NOMO-1 treated with dmso at 0.1 percent for 144 hours (cell line): ENCODE data around the gene COBLL1.
"Not testable (repeated sequence)": the region's sequence is repeated elsewhere in the genome, so short reads cannot be mapped to it uniquely, and the experiment has no call there.

Source experiments
- DNase-seq: peaks from one replicate; lab custom pipeline; 2025; ENCODE audit not compliant: unreplicated experiment; lab: John Stamatoyannopoulos, UW

Gene COBLL1

DNA sequence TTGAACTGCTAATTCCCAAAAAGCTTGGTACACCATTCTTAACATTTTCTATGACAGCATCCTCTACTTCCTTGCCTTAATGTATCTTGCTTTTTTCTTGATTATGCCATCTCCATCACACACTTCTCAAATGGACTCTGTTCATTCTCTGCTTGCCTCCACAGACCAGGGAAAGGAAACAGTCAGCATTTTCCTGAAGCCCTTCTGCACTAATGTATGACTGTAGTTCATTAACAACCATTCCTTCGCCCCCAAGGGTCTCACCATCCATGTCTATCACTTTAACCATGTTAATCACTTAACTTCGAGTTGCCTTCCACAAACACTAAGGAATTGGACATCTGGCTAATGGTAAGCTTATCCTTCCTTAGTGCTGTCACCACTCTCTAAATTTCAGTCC, 54.8 kb downstream of the COBLL1 start:
- DNase-seq = no peak

DNA sequence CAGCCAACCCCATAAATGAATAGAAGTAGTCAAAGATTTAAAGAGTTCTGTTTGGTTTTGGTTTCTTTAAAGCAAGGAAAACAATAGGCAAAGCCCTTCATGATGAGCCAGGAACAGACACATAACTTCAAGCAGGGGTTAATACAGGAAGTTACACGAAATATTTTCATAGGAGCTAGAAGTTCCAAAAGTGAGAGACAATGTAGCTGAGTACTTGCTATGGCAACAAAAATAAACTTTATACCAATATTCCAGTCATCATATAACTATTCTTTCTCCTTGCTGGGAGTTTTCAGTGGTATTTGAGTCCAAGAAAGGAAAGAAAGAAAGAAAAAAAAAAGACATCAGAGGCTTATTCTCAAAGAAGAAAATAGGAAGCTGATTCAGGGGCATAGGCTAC, 56.2 kb downstream of the COBLL1 start:
- no peak for DNase-seq

DNA sequence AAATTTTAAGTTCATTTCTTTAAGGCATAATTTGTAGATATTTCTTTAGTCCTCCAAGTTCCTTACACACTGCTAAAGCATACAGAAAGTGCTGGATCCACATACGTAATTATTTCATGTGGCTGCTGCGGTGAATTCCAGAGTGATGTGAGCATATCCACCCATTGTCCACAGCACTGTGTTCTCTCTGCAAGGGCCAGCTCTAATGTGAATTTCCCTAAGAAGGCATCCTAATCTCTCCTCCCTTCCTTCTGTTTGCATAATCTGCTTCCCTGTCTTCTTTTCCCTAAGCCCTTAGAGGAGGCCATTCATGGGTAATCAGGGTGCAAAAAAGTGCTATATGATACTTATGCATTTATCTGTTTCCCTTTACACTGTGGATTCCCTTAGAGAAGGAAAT, 57.2 kb downstream of the COBLL1 start:
- DNase-seq = no peak

DNA sequence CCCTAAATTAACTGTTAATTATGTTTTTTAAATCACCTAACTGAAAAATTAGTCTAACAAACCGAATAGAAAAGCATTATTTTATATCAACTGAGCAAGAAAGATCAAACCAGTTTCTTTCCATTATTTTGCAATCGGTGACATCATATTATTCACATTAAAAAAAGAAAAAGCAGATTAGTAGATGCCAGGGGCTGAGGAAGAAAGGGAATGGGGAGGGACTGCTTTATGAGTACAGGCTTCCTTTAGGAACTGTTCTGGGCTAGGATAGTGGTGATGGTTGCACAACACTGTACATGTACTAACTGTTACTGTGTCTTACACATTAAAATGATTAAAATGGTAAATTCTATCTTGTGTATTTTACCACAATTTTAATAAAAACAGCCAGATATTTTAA, 59.3 kb downstream of the COBLL1 start:
- no peak for DNase-seq

DNA sequence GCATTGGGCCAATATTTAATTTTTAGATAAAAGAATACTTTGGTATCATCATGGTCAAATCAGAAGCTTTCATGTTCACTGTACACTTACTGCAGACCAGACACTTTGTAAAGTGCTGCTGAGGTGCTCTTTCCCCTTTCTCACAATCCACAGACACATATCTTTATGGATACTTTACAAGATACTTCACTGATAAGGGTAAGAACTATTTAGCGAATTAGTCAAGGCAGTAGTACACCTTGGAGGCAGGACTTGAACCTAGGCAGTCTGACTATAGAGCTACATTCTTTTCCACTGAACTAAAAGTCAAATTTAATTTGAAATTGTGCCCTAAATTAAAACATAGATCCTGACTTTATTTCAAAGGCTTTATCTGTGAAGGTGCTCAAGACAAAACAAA, 60.2 kb downstream of the COBLL1 start:
- no peak for DNase-seq

DNA sequence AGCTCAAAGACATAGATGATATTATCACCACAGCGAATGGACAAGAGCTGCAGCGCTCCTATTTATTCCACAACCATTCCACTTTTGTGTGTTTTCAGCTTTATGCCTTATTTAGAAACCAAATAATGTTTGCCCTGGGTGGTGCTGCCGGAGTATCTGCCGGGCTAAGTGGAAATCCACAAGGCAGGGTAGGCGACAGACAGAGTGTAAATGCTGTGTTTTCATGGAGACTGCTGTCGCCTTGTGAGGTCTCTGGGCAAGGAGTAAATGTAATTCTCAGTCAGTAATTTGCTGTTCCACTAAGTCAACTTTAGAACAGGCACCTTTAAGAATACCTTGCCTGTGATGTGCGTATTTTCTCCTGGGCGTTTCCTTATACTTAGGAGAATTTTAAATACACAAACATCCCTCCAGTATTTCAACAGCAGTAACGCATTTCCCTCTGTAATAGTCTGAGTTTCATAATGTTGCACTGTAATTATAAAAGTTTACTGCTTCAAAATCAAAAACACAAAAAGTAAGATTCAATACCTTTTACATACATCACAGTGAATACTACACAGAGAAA, 60.9 kb downstream of the COBLL1 start:
- no peak for DNase-seq

DNA sequence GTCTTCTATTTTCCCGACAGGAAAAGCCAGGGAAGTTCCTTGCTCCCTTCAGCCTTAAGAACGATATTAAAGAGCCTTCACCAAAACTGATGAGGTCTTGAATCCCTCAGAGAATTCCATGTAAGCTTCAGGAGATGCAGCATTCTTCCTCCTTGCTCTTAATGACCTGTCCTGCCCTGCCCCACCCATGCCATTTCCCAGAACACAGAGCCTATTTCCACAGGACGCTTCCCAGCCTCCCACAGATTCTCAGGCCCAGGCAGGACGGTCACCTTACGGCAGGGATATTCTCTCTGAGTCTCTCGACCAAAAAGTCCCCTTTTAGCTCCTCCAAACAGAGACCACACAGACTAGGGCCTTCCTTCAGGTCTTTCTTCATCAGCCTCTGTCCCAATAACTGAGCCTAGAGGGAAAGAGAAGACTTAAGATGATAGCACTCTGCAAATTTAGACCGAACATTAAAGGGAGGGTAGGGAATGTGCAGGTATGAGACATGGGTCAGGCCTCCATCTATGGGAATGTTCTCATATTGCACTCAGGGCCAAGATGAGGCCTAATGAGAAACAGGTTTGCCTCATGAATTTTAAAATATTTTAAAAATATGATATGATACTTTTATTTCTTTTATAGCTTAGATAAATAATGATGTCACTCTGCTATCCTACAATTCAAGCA, 62.1 kb downstream of the COBLL1 start:
- DNase-seq = no peak

DNA sequence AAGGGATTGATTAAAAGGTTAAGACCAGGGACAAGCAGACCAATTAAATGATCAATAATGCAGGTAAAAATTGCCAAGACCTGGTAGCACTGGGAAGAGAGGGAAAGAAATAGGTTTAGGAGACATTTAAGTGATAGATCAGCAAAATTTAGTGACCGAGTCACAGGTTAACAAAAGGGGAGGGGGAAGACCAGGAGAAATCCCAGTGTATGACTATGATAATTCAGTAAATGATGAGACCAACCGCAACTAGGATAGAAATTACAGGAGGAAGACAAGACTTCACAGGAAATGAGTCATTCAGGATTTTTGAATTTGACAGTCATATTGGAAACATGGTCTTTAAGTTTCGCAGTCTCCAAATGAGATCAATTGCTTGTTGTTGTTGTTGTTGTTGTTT, 62.9 kb downstream of the COBLL1 start:
- DNase-seq = no peak

DNA sequence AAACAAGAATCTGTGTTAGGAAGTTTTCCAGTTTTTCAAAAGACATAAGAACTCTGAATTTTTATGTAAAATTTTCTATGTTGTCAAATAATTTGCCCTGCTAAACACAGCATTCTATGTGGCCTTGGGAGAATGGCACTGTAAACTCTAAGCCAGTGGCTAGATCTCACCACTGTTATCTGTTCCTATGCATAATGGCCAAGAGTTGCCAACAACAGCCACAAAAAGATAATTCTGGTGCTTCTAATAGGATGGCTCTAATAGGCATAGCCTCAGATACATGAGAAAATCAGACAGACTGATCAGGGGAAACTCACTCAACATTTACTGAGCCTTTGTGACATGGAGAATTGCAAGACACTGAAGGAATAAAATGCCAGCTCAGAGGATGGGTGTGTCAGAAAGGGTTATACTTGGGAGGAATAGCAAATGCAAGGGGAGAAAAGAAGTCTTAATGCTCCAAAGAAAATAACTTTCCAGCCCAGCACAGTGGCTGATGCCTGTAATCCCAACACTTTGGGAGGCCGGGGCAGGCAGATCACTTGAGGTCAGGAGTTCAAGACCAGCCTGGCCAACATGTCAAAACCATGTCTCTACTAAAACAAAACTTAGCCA, 63.7 kb downstream of the COBLL1 start:
- no peak for DNase-seq

DNA sequence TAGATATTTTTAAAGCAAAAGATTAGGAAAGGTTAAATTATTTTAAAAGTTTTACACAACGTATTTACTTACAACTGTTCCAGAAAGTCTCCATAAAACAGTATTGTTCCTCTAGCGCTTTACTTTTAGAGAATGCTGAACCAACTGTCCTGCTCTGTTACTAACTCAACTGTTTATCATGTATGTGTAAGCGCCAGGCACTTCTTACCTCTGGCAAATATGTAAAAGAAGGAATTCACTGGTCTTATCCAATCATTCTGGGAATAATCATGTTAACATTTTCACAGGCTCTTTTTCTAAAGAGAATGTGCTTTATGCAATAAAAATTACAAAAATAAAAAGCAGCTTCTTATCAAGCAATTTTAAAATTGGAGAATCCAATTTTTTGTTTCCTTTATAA, 68.0 kb downstream of the COBLL1 start:
- DNase-seq = no peak

DNA sequence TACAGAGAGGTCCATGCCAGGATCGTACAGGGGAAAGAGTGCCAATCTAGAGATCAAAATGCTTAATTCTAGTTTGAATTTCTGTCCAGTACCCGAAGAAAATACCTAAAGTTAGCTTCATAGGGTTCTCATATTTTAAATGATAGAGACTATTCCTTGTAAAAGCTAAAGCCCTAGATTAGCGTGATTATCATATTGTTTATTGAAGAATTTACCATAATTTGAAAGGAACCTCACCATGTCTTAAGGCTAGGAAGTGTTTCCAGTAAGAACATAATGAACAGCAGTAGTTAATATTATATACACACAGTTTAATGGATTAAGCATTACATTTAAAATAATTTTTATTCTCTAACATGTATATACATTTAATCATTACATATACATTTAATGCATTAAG, 68.5 kb downstream of the COBLL1 start:
- DNase-seq = no peak

DNA sequence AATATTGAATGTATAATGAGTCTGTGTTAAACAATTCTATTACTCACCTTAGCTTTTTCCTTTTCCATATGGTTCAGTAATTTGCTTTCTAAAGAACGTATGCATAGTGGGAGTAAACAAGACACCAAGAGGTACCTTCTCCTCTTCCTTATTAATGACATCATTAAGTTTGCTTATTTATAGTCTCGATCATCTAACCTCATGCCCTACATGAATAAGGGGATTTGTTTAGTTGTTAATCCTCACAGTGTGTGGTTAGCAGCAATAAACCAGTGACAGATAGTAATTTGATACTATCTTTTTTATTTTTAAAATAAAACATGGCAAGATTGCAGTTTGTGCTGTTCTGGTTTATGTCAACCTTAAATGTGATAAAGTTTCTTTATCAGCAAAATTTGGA, 69.7 kb downstream of the COBLL1 start:
- DNase-seq = no peak

DNA sequence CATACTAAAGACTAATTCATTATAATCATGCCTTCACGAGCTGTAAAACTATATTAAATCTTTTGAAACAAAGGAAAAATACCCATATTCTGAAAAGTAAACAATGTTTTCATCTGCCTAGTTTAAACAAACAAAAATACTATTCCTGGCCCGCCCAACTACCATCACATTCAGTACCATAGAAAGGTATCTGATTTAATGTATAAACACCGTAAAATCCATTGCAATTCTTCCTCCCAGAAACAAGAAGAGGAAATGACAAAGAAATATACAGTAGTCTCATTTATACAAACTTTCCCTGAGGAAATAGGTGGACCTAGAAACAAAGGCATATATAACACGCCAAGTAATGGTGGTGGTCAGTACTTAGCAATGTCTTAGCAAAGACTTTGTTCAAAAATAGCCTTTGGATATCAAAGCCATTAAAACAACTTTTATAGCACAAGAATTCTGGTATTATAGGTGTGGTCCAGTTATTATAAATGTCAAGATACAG, 71.2 kb downstream of the COBLL1 start:
- DNase-seq = no peak

DNA sequence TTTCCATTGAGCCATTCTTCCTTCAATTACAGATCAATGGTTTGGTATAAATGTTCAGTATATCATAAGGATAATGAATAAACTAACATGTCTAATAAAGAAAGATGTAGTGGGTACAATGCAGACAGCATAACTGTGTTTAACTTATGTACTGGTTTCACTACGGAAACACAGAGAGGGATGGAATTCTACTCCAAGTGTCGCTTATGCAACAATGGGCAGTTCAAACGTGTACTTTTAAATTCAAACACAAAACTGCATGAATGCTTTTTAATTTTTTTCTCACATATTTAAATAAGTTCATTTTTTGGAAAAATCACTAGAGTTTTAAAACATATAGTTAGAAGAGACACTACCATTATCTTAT, 74.7 kb downstream of the COBLL1 start:
- DNase-seq = no peak

DNA sequence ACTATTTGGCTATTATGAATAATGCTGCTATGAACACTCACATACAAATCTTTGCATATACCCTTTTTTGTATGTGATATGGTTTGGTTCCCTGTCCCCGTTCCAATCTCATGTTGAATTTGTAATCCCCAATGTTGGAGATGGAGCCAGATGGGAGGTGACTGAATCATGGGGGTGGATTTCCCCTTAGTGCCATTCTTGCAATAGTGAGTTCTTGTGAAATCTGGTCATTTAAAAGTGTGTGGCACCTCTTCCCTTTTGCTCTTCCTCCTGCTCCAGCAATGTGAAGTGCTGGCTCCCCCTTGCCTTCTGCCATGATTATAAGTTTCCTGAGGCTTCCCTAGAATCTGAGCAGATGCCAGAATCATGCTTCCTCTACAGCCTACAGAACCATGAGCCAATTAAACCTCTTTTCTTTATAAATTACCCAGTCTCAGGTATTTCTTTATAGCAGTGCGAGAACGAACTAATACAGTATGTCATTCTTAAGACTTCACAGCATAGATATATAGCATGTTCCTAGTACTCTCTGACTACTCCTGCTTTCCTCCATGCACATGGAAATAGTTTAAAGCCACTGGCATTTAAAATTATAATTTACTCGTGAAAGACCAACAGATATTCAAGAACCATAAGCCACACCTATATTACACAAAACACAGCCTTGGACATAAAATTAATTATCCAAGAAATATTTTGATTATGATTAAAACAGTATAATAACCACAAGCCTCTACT, 75.2 kb downstream of the COBLL1 start:
- DNase-seq = no peak

DNA sequence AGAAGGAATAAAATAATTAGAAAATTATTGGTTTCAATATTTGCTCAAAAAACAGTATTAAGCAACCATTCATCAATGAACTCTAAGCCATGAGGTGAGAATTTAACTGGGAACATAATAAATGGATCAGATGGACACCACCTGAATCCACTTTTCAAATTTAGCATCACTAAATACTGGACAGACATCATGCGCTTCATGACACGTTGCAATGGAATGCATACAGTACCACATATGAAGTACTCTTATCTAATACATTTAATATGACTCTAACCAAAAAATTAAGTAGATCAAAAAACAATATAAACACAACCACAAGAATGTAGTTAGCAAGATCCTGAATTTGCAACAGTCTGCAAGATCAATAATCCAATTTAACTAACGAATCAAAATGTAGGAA, 76.6 kb downstream of the COBLL1 start:
- DNase-seq = no peak

DNA sequence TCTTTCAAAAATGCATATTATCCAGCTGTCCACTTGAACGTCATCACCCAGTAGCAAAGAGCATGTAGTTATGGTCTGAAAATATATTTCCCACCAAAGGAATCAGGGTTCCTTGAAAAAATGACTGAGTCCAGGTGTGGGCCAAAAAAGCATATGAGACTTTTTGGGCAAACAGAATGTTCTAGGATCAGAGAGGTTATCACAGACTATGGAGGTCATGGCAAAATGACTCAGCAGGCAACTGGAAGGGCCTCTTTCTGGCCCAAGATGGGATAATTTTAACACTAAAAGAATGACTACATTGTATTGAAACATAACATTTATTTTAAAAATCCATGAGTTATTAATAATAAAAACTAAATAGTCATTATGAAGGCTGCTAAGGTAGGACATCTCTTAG, 77.1 kb downstream of the COBLL1 start:
- DNase-seq = no peak

DNA sequence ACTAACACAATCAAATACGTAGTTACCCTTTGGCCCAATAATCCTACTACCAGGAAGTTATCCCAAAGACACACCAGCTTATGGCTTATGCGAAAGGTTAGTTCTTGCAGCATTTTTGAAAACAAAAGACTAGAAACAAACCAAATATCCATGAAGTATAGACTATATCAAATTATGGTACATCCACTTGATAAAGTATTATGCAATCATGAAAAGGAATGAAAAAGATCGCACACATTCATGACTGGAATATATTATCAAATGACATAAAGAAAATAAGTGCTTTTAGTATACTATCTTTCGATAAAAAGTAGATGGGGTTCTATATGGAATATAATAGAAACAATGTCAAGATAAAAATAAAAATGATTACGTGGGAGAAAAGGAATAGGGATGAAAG, 78.2 kb downstream of the COBLL1 start:
- no peak for DNase-seq

DNA sequence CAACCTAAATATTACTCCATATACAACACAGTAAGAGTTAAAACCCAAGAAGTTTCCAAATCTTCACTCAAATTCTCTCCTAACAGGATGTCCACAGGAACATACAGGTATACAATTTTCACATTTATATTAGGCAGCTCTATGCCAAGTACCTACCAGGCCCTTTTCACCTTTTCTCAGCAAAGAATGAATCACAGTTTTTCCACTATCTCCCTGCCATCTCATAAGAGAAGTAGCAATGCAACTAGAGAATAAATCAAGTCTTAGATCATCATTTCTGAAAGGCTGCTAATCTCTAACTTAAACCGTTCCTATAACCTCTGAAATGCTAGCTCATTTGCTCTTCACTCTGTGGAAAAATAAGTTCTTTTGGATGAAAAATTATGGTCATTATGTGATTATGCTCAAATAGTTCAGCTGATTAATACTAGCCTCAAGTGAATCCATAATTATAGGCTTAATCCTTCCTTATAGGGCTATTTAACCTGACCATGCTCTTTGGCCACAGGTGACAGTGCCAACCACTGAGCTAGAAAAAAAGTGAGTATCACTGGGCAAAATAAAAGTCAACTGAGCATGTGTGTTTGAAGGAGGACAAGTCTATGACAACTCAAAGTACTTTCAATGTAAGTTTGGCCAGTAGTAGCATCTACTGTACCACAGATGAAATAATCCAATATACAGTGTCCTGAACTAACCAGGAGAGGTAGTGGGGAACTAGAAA, 79.7 kb downstream of the COBLL1 start:
- DNase-seq = no peak

DNA sequence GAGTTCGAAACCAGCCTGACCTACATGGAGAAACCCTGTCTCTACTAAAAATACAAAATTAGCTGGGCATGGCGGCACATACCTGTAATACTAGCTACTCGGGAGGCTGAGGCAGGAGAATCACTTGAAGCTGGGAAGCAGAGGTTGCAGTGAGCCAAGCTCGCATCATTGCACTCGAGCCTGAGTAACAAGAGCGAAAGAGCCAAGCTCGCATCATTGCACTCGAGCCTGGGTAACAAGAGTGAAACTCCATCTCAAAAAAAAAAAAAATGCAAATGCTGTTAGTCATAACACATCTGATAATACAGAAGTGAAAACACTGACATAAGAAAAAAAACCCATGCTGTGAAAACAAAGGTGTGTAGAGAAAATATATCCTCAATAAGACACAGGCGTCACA, 80.4 kb downstream of the COBLL1 start:
- DNase-seq = not testable (repeated sequence)

DNA sequence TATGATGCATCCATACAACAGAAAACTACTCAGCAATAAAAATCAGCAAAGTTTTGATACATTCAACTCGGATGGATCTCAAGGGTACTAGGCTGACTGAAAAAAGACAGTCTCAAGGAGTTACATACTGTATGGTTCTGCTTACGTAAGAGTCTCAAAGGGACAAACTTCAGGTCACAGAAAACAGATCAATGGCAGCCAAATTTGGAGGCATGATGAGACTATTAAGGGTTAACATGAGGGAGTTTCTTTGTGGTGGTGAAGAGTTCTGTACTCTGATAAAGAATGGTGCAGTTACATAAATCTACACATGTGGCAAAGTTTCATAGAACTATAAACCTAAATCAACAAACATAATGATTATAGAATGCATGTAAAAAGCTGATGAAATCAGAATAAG, 81.4 kb downstream of the COBLL1 start:
- no peak for DNase-seq
